Measurements from ENCODE around the gene WDR5.

DNA sequence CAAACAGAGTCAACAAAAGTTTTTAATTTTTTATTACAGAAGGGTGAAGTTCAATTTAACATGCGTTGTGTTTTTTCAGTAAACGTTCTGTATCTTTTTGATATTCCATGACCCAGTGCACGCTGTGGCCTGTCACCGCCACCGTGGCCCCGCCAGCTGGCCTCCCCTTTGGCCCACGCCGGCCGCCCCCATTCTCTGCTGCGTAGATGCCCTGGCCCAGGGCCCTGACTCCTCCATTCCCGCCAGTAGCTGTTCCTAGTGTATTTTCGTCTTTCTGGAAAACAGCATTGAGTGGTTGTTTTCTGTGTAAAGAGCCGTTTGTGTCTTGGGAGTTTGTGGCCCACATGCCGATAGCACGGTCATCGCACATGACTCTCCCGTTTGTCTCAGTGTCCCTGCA, 22.4 kb downstream of the WDR5 start:
- TF ChIP-seq, protein P1, sequence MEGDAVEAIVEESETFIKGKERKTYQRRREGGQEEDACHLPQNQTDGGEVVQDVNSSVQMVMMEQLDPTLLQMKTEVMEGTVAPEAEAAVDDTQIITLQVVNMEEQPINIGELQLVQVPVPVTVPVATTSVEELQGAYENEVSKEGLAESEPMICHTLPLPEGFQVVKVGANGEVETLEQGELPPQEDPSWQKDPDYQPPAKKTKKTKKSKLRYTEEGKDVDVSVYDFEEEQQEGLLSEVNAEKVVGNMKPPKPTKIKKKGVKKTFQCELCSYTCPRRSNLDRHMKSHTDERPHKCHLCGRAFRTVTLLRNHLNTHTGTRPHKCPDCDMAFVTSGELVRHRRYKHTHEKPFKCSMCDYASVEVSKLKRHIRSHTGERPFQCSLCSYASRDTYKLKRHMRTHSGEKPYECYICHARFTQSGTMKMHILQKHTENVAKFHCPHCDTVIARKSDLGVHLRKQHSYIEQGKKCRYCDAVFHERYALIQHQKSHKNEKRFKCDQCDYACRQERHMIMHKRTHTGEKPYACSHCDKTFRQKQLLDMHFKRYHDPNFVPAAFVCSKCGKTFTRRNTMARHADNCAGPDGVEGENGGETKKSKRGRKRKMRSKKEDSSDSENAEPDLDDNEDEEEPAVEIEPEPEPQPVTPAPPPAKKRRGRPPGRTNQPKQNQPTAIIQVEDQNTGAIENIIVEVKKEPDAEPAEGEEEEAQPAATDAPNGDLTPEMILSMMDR (conservative IDR thresholded peaks at IDR 0.05 in 1 of 2, IDR thresholded peaks at IDR 0.05 in 1 of 2; ENCODE audit: low read depth in 1 of 2, low read length in 2 of 2) = no peak
- TF ChIP-seq EZH2 (IDR thresholded peaks at IDR 0.05; ENCODE audit: low read length, missing control alignments) = no peak
